ENCODE data around the gene SHC4.

Gene SHC4

GRCh38 chr15:48842501-48842900 is 121.2 kb downstream of the SHC4 start:
- no peak for DNase-seq

DNA sequence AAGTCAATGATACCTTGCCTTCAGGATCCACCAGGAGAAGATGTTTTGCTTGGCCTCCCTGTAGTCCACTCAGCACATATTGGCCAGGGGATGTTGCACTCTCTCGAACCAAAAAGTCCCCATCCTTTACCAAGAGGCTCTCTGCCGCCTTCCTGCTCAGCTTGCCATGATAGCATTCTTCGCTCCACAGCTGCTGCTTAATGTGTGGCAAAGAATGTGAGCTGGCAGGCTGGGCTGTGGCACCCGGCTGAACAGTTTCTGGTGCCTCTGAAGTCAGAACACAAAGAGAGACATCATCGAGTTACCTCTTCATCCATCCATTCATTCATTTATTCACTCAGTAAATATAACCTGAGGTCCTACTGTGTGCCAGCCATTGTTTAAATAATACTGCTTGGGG is 129.0 kb downstream of the SHC4 start:
- DNase-seq: no peak

GRCh38 chr15:48833526-48834239 is 130.0 kb downstream of the SHC4 start:
- no peak for DNase-seq

GRCh38 chr15:48832648-48833047 is 131.1 kb downstream of the SHC4 start:
- no peak for DNase-seq

GRCh38 chr15:48828906-48829305 is 134.8 kb downstream of the SHC4 start:
- DNase-seq: no peak

- DNase-seq: no peak
Observed at GRCh38 chr15:48828471-48828870, 135.2 kb downstream of the SHC4 start.

- no peak for DNase-seq
Observed at GRCh38 chr15:48825075-48825474, 138.6 kb downstream of the SHC4 start.

DNA sequence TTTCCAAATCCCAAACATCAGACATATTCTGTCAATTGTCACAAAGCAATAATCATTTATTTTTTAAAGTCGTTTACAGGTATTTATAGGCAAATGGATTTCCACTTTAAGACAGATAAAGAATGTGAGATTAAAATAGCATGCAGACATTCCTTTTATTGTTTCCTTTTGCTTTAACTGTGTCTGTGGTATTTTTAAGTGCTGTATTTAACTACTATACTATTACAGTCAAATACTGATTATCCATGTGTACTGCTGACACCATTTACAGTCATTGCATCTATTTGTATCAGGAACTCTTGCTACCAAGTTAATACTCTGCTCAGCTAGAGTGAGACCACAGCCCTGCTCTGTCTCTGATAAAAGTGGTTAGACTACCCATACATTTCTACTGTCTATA is 140.0 kb downstream of the SHC4 start:
- DNase-seq: no peak

- DNase-seq: no peak
Observed at GRCh38 chr15:48823237-48823636, 140.5 kb downstream of the SHC4 start.

GRCh38 chr15:48814286-48814685 is 149.4 kb downstream of the SHC4 start:
- no peak for DNase-seq

DNA sequence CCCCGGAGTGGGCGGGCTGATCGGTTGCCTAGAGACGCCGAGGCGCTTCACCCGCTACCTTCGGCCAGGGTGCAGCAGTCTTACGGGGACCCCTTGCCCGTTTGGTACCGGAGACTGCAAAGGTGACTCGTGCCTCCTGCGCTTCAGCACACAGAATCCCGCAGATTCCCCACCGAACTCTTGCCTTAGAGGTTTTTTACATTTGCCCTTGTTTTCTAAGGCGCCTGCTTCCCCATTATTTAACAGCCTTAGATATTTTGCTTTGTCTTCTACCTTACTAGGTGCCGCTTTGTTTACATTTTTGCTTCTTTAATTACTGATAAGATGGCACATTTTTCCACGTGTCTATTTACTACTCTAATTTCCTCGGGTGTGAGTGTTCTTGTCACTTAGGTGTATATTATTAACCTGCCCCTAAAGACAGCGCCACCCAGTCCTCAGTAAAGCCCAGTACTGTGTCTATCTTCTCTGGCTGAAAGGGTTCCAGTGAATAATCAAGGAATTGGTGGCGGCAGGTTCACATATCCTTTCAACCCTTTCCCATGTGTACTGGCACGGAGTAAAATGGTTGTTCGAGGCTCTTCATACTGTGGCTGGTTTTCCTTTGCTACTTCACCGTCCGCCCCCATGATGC is 152.3 kb downstream of the SHC4 start:
- peak; percentile 39 for DNase-seq

- DNase-seq: peak; percentile 89
Observed at GRCh38 chr15:48810414-48811324, 153.1 kb downstream of the SHC4 start, which contains the start of gene CEP152. Gene CEP152 (minus strand): TSS chr15:48811069. CDS start chr15:48805649, 5,420 bp downstream.

- no peak for DNase-seq
Observed at GRCh38 chr15:48806151-48806550, 157.6 kb downstream of the SHC4 start.

DNA sequence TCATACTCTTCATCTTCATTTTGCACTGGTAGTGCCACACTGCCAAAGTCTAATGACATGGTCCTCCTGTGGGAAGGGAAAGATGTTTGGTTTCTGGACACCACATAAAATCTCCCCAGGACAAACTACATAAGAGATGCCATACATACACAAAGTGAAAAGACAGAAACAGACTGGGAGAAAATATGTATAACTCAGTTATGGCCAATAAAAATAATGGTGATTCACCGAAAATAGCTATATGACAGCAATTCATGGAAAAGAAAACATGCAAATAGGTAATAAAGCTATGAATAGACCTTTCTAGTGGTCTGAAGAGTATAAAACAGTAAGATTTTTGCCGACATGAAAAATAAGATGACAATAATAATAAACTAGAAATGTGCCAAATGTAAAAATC is 158.1 kb downstream of the SHC4 start:
- DNase-seq: no peak

DNA sequence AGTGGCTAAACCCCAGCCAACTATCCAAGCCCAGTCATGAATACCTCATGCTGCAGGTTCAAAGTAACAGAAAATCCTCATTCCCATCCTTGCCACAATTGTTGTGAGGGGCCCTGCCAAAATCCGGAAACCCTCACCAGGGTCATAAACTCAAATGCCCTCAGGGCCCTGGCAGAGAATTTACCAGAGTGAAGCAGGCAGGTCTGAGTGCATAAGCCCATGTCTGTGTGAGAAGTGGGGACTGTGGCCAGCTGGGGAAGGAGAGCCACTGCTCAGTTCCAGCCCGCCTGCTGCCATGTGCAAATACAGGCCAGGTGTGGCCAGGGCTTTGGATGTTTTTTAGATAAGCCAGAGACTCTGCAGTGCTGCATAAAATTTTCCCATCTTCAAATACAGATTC is 159.8 kb downstream of the SHC4 start:
- no peak for DNase-seq

- DNase-seq: no peak
Observed at GRCh38 chr15:48802867-48803266, 160.9 kb downstream of the SHC4 start.

- DNase-seq: no peak
Observed at GRCh38 chr15:48802257-48802656, 161.5 kb downstream of the SHC4 start.

GRCh38 chr15:48800811-48801455 is 162.8 kb downstream of the SHC4 start:
- DNase-seq: no peak

DNA sequence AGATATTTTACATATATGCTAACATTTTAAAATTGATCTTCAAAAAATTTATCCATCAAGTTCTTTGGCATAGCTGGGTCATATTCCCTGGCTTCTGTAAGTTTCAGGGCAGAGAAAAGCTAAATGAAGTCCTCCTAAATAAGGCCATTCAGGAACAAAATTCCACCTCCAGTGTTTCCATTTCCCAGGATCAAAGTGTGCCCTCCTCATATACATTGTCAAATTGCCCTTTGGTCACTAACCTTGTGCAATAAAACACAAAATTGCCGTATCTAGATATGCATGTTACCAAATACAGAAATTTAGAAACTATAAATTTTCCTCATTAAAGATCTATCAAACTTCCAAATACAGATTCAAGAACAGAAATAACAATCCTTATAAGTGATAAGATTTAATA is 163.5 kb downstream of the SHC4 start:
- no peak for DNase-seq

GRCh38 chr15:48798319-48798718 is 165.4 kb downstream of the SHC4 start:
- no peak for DNase-seq

GRCh38 chr15:48796930-48797329 is 166.8 kb downstream of the SHC4 start:
- no peak for DNase-seq

- DNase-seq: no peak
Observed at GRCh38 chr15:48796521-48796920, 167.2 kb downstream of the SHC4 start.

GRCh38 chr15:48795901-48796300 is 167.8 kb downstream of the SHC4 start:
- DNase-seq: no peak

All from right kidney (tissue), 1 donor.